ENCODE data around the gene NME4. TPM values are rescaled to one million over a fixed set of nuclear protein-coding genes. Genes with fewer than 3 reads are reported as not detected.
"Not testable (repeated sequence)": the region's sequence is repeated elsewhere in the genome, so short reads cannot be mapped to it uniquely, and the experiment has no call there.

NME4 gene
- total RNA-seq, 1 donor from 2014 or later = 78.4 TPM

- DNase-seq (ENCODE audit: low spot score) = no peak
- no peak overlapping the region for H3K27ac Mint-ChIP-seq
- peaks cover 7% of the 10 kb centered on the region for H3K4me1 Mint-ChIP-seq (ENCODE audit: low read depth)
- H3K27me3 Mint-ChIP-seq (ENCODE audit: low read depth) = no peaks in the 10 kb centered on the region
- intact Hi-C loops (cut with micrococcal nuclease) = no loop called here
- no peaks in the 10 kb centered on the region for H3K36me3 Mint-ChIP-seq (ENCODE audit: low read depth)
- no peaks in the 10 kb centered on the region for H3K9me3 Mint-ChIP-seq
- no peak overlapping the region for H3K4me3 Mint-ChIP-seq (ENCODE audit: low read depth)
Observed at GRCh38 chr16:359067-359763, 37.8 kb upstream of the NME4 start.

DNA sequence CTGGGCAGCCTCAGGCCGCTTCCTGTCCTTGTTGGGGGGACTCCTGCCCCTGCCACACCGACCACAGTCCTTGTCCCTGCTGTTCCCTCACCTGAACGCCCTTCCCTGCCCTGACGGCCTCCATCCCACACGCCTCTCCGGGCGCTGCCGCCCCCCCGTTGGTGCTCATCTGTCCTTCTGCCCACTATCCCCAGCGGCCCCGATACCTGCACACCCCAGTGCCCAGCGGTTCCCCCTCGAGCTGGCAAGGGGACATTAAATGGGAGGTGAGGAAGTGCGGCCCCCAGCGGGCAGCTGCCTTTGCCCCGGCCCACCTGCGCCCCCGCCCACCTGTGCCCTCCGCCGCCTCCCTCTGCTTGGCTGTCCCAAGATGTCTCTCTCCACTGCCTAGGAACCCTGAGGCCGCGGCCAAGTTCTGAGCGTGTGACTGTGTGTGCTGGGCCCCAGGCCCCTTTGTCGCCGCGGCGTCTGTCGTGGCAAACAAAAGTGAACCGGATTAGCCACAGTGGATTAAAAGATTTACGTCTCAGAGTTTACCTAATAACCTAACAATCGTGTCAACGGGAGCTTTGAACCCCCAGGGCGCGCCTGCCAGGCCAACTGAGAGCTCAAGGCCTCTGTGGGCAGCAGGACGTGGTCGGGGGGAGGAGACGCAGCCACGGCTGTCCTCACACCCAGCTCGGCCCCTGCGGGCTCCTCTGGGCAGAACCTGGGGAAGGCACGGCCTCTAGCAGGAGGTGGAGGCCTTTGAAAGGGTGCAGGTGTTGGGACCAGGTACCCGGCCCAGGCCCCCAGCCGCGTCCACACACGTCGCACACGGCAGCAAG is 36.9 kb upstream of the NME4 start:
- Mint-ChIP-seq H3K27me3 (ENCODE audit: low read depth) (no peaks in the 10 kb centered on the region), H3K27ac (no peak overlapping the region), H3K36me3 (ENCODE audit: low read depth) (no peaks in the 10 kb centered on the region), H3K4me3 (ENCODE audit: low read depth) (no peak overlapping the region), H3K9me3 (no peaks in the 10 kb centered on the region), H3K4me1 (ENCODE audit: low read depth) (peaks cover 7% of the 10 kb centered on the region)
- intact Hi-C loops (cut with micrococcal nuclease) = loop anchor here (5.0 kb wide), 1 partner anchor 243 kb away; no protein-coding TSS in a partner anchor
- DNase-seq (ENCODE audit: low spot score) = no peak

GRCh38 chr16:360698-361336 is 36.2 kb upstream of the NME4 start:
- H3K4me3 Mint-ChIP-seq (ENCODE audit: low read depth) = no peak overlapping the region
- H3K27ac Mint-ChIP-seq = no peak overlapping the region
- intact Hi-C loops (cut with micrococcal nuclease) = loop anchor here (5.0 kb wide), 1 partner anchor 244 kb away; no protein-coding TSS in a partner anchor
- H3K36me3 Mint-ChIP-seq (ENCODE audit: low read depth) = no peaks in the 10 kb centered on the region
- DNase-seq (ENCODE audit: low spot score) = no peak
- no peaks in the 10 kb centered on the region for H3K9me3 Mint-ChIP-seq
- peaks cover 4% of the 10 kb centered on the region for H3K4me1 Mint-ChIP-seq (ENCODE audit: low read depth)
- no peaks in the 10 kb centered on the region for H3K27me3 Mint-ChIP-seq (ENCODE audit: low read depth)

- no peak overlapping the region for H3K27ac Mint-ChIP-seq
- DNase-seq (ENCODE audit: low spot score) = no peak
- H3K9me3 Mint-ChIP-seq = no peaks in the 10 kb centered on the region
- H3K4me3 Mint-ChIP-seq (ENCODE audit: low read depth) = no peak overlapping the region
- H3K27me3 Mint-ChIP-seq (ENCODE audit: low read depth) = no peaks in the 10 kb centered on the region
- no peaks in the 10 kb centered on the region for H3K36me3 Mint-ChIP-seq (ENCODE audit: low read depth)
- intact Hi-C loops (cut with micrococcal nuclease) = loop anchor here (5.0 kb wide), 1 partner anchor 244 kb away; no protein-coding TSS in a partner anchor
- peaks cover 4% of the 10 kb centered on the region for H3K4me1 Mint-ChIP-seq (ENCODE audit: low read depth)
Observed at GRCh38 chr16:361341-361871, 35.6 kb upstream of the NME4 start.

DNA sequence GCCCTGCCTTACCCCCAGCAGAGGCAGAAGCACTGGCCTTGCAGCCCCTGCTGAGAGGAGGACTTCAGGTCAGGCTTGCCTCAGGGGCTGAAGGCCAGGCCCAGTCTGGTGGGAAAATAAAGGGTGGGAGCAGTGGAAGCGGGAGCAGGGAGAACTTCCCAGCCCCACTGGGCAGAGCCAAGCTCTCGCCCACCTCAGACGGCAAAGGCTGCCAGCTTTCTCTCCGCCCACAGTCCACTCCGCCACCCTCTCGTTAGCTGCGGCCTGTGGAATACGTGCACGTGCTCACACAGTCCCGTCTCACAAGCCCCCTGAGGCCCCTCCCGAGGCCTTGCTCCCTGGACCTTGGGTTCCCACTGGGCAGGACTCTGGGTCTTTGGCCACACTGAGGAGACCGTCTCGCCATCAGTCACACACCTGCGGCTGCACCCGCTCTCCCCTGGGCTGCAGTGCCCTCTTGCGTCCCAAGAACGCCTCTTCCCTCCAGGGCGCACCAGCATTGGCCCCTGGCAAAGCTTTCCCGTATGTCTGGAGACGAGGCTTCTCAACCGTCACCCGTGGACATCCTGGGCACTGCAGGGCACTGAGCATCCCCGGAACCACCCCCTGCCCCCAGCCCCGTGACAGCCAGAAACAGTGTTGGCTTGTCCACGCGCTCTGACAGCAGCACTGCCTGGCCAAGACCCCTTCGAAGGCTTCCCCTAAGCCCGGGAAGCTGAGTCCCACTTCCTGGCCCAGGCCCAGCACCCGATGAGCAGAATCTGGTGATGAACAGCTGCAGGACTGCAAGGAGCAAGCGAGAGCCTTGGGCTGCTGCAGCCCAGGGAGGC is 34.9 kb upstream of the NME4 start:
- intact Hi-C loops (cut with micrococcal nuclease) = loop anchor here (5.0 kb wide), 1 partner anchor 245 kb away; no protein-coding TSS in a partner anchor
- Mint-ChIP-seq H3K4me3 (ENCODE audit: low read depth) (no peak overlapping the region), H3K27me3 (ENCODE audit: low read depth) (no peaks in the 10 kb centered on the region), H3K4me1 (ENCODE audit: low read depth) (peaks cover 4% of the 10 kb centered on the region), H3K9me3 (no peaks in the 10 kb centered on the region), H3K27ac (no peak overlapping the region), H3K36me3 (ENCODE audit: low read depth) (peaks cover 3% of the 10 kb centered on the region)
- DNase-seq (ENCODE audit: low spot score) = peak; percentile 64

DNA sequence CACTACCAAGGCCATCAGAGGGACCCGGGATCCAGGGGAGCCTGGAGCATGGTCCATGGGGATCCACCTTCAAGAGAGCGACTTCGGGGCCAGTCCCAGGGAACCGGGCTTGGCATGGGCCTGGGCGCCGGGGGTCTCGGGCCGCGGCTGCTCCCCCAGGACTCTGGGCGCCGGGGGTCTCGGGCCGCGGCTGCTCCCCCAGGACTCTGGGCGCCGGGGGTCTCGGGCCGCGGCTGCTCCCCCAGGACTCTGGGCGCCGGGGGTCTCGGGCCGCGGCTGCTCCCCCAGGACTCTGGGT is 34.3 kb upstream of the NME4 start:
- not testable (repeated sequence) for H3K27me3 Mint-ChIP-seq (ENCODE audit: low read depth); H3K4me1 Mint-ChIP-seq (ENCODE audit: low read depth); DNase-seq (ENCODE audit: low spot score); H3K36me3 Mint-ChIP-seq (ENCODE audit: low read depth); H3K27ac Mint-ChIP-seq; H3K9me3 Mint-ChIP-seq; H3K4me3 Mint-ChIP-seq (ENCODE audit: low read depth)
- intact Hi-C loops (cut with micrococcal nuclease) = loop anchor here (5.0 kb wide), 1 partner anchor 245 kb away; no protein-coding TSS in a partner anchor

DNA sequence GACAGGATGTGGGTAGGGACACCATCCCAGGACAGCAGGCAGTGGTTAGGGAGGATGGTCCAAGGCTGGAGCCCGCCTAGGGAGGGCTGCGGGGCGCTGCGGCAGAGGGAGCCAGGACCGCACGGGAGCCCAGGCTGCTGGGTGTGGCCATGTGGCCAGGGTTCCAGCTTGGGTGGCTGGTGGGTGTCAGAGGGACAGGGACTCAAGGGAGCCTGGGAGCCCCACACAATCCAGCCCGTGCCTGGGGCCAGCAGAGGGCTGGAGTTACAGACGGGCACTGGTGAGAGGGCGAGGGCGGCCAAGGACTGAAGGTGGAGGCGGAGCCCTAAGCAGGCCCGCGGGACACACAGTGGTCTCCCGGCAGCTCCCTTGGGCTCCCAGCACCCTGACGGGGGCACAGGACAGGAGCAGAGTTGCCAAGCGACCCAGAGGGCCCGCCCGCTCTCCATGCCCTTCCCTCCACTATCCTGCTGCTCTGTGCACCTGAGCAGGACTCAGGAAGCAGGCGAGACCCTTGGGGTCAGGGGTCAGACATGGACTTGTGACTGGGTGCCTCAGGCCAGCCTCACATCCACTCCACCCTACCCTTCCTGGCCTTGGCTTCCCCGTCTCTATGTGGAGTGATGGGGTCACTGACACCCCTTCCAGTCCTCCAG is 33.8 kb upstream of the NME4 start:
- Mint-ChIP-seq H3K36me3 (ENCODE audit: low read depth) (peaks cover 5% of the 10 kb centered on the region), H3K4me3 (ENCODE audit: low read depth) (no peak overlapping the region), H3K27me3 (ENCODE audit: low read depth) (no peaks in the 10 kb centered on the region), H3K27ac (no peak overlapping the region), H3K4me1 (ENCODE audit: low read depth) (peaks cover 4% of the 10 kb centered on the region), H3K9me3 (no peaks in the 10 kb centered on the region)
- DNase-seq (ENCODE audit: low spot score) = no peak
- intact Hi-C loops (cut with micrococcal nuclease) = loop anchor here (5.0 kb wide), 1 partner anchor 246 kb away; no protein-coding TSS in a partner anchor

DNA sequence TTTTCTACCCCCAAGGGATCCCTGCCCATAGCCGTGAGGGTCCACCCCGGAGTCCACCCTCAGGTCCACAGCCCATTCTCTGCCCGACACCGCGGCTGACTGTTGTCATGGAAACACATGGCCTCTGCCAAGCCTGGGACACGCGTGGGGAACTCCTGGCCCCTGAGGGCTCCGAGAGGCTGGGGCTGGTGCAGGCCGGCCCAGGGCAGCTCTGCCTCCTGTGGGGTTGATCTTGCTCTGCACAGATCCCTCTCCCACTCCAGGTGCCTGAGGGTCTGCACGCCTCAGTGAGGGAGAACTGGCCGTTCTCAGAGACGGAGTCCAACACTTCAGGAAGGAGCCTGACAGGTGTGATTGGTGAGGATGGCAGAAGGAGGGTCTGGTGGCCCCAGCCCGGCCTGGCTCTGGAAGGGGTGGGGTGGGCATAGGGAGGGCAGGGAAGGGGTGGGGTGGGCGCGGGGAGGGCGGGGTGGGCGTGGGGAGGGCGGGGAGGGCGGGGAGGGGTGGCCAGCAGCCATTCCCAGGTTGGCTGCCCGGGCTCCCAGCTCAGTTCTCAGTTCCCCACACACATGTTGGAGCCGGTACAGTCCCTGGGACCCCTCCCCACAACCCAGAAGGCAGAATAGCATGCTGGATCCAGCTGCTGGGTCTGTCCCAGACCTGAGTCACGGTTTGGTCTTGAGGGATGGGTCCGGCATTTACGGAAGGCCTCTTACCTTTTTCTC is 33.1 kb upstream of the NME4 start:
- Mint-ChIP-seq H3K36me3 (ENCODE audit: low read depth) (peaks cover 12% of the 10 kb centered on the region), H3K27me3 (ENCODE audit: low read depth) (no peaks in the 10 kb centered on the region)

GRCh38 chr16:364595-365491 is 32.2 kb upstream of the NME4 start:
- Mint-ChIP-seq H3K27me3 (ENCODE audit: low read depth) (no peaks in the 10 kb centered on the region), H3K9me3 (no peaks in the 10 kb centered on the region), H3K4me1 (ENCODE audit: low read depth) (peaks cover 7% of the 10 kb centered on the region), H3K4me3 (ENCODE audit: low read depth) (no peak overlapping the region), H3K36me3 (ENCODE audit: low read depth) (peaks cover 18% of the 10 kb centered on the region), H3K27ac (no peak overlapping the region)
- no peak for DNase-seq (ENCODE audit: low spot score)
- intact Hi-C loops (cut with micrococcal nuclease) = loop anchor here (5.0 kb wide), 1 partner anchor 248 kb away; no protein-coding TSS in a partner anchor

More for the DNA sequence above, 33.1 kb upstream of the NME4 start:
- no peak overlapping the region for H3K4me3 Mint-ChIP-seq (ENCODE audit: low read depth)
- intact Hi-C loops (cut with micrococcal nuclease) = loop anchor here (5.0 kb wide), 1 partner anchor 247 kb away; no protein-coding TSS in a partner anchor
- peaks cover 4% of the 10 kb centered on the region for H3K4me1 Mint-ChIP-seq (ENCODE audit: low read depth)
- DNase-seq (ENCODE audit: low spot score) = no peak
- H3K27ac Mint-ChIP-seq = no peak overlapping the region
- H3K9me3 Mint-ChIP-seq = no peaks in the 10 kb centered on the region

DNA sequence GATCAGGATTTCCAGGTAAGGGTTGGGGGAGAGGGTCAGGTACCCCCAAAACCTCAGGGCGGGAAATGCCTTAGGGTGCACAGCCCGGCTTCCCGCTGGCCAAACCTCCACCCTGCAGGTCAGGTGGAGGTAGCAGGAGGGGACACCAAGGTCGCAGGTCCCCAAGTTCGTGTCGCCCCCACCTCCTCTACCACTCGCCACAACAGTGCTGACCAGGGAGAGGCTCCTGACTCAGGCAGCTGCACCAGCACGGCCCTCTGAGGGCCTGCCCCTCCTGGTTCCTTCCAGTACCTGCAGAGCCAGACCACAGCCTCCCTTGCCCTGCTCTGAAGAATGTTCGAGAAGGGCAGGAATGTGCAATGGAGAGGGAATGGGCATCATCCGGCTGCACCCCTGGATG is 30.5 kb upstream of the NME4 start:
- intact Hi-C loops (cut with micrococcal nuclease) = no loop called here
- H3K27me3 Mint-ChIP-seq (ENCODE audit: low read depth) = no peaks in the 10 kb centered on the region

More for the DNA sequence above, 30.5 kb upstream of the NME4 start:
- H3K4me3 Mint-ChIP-seq (ENCODE audit: low read depth) = no peak overlapping the region
- no peak for DNase-seq (ENCODE audit: low spot score)
- H3K4me1 Mint-ChIP-seq (ENCODE audit: low read depth) = peaks cover 16% of the 10 kb centered on the region
- H3K36me3 Mint-ChIP-seq (ENCODE audit: low read depth) = peaks cover 22% of the 10 kb centered on the region
- H3K9me3 Mint-ChIP-seq = no peaks in the 10 kb centered on the region
- no peak overlapping the region for H3K27ac Mint-ChIP-seq

All from activated T-helper 2 cell treated with anti-CD3 and anti-CD28 coated beads, Interferon-gamma antibody, Interleukin-2, Interleukin-4, amounts not matched to agents 10 μg/mL and 5 μg/mL and 100 μg/mL, durations not matched to agents 14 hours and 24 hours and 36 hours (primary cell).